Midbrain (tissue), 1 donor: ENCODE measurements around the gene ZNF92.
"Not testable (repeated sequence)": the region's sequence is repeated elsewhere in the genome, so short reads cannot be mapped to it uniquely, and the experiment has no call there.

ENCODE experiments used
- DNase-seq: peaks from one replicate; lab custom pipeline; 2025; lab: John Stamatoyannopoulos, UW

Gene ZNF92

DNA sequence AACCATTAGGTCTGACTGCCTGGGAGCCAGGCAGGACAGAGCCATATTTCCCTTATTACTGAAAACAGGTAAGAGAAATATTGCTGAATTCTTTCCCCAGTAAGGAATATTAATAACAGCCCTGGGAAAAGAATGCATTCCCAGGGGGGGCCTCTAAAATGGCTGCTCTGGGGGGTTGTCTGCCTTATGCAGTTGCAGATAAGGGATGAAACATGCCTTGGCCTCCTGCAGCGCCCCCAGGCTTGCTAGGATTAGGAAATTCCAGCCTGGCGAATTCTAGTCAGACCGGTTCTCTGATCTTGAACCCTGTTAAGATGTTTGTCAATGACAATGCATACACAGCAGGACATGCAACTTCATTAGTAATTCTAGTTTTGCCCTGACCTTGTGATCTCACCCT lies 49.6 kb downstream of the ZNF92 start:
- DNase-seq, result not testable (repeated sequence)

DNA sequence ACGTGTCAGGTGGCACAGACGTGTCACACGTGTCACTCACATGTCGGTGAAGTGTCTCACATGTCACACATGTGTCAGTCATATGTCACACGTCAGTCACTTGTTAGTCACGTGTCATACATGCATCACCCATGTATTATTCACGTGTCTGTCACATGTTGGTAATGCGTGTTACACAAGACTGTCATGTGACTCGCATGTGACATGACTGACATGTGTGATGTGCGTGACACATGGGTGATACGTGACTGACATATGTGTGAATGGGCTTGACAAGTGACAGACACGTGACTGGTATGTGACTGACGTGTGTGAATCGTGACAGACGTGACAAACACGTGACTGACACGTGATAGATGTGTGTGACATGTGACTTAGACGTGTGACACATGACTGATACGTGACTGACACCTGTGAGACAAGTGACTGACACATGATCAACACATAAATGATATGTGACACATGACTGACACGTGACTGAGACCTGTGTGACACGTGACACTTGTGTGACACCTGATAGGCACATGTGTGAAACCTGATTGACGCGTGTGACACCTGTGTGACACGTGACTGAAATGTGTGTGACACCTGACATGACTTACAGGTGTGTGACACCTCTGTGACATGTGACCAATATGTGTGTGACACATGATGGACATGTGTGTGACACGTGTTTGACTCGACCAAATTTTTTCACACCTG lies 56.1 kb downstream of the ZNF92 start:
- DNase-seq, result no peak

DNA sequence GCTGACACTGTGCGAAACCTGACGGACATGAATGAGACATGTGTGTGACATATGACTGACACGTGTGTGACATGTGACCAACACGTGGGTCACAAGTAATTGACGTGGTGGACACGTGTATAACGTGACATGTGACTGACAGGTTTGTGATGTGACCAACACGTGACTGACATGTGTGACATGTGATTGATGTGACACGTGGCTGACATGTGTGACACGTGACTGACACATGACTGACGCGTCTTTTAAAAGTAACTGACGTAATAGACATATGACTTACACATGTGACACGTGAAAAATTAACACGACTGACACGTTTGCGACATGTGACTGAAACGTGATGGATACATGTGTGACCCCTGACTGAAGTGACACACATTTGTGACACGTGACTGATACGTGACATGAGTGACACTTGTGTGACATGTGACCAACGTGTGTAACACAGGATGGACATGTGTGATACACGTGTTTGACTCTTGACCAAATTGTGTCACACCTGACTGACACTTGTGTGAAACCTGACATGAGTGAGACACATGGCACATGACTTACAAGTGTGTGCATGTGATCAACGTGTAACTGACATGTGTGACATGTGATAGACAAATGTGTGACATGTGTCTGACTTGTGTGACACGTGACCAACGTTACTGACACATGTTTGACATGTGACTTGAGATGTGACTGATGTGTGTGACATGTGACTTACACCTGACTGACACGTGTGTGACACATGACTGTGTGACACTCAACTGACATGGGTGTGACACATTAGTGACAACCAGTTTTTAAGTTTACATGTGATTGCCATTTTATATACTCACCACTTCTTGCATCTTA lies 56.9 kb downstream of the ZNF92 start:
- DNase-seq, result no peak

DNA sequence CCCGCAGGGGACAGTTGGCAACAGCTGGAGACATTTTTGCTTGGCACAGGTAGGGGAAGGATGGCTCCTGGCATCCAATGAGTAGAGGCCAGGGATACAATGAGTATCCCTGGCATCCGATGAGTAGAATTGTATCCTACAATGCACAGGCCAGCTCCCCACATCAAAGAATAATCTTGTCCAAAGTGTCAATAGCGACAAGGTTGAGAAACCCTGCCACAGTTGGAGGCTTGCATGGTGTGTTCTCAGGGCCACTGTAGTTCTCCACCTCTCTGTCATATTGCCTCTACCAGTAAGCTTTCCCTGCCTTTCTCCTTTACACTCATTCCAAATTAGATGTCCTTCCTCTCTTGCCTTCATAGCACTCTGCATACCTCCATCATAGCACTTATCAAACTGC lies 60.7 kb downstream of the ZNF92 start:
- no peak for DNase-seq

DNA sequence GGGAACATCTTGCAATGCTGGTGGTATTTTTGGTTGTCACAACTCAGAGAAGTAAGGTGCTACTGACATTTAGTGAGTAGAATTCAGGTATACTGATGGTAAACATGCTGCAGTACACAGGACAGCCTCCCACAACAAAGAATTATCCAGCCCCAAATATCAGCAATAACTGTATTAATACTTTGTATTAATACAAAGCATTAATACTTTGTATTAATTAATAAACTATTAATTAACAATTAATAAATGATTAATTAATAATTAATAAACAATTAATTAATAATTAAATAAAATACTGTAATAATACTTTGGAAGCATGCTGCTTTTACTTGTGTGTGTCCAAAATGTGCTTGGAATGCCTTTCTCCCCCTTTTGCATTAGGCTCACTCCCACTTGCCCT lies 62.5 kb downstream of the ZNF92 start:
- no peak for DNase-seq

DNA sequence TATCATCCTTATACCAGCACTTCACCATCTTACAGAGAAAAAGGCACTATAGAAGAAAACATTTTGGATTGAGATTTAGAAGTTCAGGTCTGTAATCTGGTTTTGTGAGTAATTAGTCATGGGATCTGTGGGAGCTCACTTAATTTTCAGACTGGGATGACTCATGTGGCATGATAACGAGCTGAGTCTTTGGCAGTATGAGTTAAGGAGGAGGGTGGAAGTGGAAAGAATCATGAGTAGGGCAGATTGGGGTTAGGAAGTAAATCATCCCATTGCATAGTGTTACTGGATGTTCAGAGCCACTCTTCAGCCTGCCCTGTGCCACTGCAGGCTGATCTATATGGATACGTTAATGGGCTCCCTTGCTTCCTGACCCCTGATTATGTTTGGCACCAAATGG lies 64.9 kb downstream of the ZNF92 start:
- no peak for DNase-seq

DNA sequence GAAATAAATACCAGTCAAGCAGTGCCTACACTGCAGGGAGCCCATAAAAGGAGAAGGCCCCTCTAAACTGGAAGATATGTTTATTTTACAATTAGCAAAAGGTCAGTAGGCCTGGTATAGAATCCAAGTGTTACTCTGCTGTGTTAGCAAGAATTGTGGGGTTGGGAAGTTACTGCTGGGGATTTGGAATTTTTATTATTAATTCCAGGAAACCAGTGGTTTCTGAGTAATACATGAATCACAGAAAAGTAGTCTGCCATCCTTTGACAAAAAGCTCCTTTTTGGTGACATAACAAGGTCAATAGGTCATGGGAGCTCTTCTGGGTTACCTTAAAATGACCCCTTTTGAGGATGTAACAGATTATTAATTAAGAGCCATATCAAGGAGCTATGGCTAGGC lies 67.4 kb downstream of the ZNF92 start:
- DNase-seq, result no peak

DNA sequence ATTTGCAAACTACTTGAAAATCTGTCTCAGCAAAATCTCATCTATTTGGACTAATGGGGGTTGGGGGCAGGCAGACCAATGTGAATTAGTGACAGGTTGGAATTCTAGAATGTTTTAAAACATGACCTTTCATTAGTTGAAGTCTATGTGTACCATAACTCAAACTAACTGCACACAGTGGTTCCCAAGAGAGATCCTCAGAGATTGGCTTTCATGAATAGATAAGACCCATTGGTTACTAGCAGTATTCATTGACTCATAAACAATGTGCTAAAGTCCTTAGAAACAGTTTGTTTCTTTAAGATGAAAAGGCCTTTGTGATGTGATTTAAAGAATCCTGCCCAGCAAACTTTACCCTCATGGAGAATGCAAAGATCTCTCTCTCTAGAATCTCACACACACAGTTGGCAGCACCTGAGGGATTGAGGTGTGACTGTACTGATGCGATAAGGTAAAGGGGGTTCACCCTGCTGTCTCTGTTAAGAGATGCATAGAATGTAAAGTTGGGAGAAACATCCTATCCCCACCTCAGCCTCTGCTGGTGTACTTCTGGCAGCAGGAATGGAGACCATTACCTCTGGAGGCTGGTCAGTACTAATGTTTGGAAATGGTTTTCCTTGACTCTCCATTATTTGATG lies 70.7 kb downstream of the ZNF92 start:
- no peak for DNase-seq

DNA sequence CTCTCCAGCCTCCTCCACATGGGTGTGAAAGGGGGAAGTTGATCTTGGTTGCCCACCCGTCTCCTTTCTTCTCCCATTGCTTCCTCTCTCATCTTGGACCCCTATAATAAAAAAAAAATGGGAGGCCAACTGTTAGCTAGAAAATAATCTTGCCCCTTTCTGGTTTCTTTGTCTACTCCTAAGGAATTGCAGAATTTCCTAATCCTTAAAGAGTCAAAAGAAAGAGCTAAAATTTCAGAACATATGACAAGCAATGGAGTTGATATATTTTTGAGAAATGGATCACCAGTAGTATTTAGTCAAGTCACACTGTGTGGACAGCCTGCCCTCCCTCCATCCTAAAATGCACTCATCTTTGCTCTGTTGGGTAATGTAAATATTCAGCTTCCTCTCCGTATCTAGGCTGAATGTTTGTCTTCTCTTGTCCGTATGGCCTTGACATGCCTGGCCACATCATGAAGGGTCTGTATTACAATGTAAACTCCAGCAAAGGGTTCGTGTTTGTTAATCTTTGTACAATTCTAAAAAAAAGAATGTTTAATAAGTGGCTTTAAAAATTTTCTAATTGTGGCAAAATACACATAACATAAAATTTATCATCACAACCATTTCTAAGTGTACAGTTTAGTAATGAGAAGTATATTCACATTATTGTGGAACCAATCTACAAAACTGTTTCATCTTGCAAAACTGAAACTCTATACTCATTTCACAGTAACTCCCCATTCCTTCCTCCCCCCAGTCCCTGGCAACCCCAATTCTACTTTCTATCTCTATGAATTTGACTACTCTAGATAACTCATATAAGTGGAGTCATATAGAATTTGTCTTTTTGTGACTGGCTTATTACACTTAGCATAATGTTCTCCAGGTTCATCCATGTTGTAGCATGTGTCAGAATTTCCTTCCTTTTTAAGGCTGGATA lies 71.5 kb downstream of the ZNF92 start:
- DNase-seq, result no peak

DNA sequence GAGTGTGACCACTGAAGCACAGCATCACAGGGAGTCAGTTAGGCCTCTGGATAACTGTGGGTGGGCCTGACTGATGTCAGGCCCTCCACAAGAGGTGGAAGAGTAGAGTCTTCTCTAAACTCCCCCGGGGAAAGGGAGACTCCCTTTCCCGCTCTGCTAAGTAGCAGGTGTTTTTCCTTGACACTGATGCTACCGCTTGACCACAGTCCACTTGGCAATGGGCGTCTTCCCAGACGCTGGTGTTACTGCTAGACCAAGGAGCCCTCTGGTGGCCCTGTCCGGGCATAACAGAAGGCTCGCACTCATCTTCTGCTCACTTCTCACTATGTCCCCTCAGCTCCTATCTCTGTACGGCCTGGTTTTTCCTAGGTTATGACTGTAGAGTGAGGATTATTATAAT lies 73.4 kb downstream of the ZNF92 start:
- not testable (repeated sequence) for DNase-seq

DNA sequence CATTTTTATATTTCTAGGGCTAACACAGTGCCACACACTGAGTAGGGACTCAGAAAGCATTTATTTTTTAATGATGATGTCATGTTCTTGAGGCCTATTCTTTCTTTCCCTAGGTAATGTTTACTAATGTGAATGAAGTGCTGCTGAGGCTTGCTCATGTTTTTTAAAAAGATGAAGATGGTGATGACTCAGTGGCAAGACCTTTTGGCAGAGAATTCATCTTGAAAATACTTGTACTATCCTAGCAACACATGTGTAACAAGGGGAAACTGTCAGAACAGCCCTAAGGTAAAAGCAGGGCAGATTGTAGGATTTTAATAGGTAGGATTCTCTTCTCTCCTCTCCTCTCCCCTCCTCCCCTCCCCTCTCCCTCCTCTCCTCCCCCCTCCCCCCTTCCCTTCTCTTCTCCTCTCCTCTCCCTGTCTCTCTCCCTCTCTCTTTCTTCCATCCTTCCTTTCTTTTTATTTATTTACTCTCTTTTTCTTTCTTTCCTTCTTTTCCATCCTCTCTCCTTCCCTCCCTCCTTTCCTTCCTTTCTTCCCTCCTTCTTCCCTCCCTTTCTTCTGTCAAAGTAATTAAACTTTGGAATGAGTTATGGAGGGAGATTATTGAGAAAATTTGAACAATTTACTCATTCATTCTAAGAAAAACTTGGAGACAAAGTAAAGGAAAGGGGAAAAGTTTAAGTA lies 75.3 kb downstream of the ZNF92 start:
- DNase-seq, result no peak

DNA sequence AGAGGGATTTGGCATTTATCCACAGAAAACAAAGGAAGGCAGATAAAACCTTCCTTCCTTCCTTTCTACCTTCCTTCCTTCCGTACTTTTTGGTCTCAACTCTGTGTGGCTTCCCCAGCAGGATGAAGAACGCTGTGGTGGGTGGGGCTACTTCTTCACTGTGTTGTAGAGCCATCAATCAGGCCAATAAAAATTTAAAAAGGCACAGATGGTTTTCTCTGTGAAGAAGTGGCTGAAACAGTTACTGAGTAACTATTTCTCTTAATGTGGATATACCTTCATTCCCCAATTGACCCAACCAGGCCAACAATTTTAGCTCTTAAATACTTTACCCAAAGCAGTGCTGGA lies 75.8 kb downstream of the ZNF92 start:
- no peak for DNase-seq
